Psoas muscle (tissue), 8 donors: Measurements from ENCODE around the gene MEG3. TPM values are rescaled to one million over a fixed set of nuclear protein-coding genes. Genes with fewer than 3 reads are reported as not detected.

Source experiments
- ATAC-seq, 4 donors: fragments of 200-7000 bp; cut with Tn5 transposase; one replicate each; pipeline ENCODE4 v1.9.1; 2020; ENCODE audit warnings: moderate library complexity in 3 of 4, mild to moderate bottlenecking in 2 of 4
- DNase-seq, 2 donors: peaks; one replicate each; pipeline ENCODE4 v3.0.0-alpha.2; 2020
- H3K27ac ChIP-seq: fragments of 200-600 bp; one replicate; pipeline ENCODE4 v1.8.0; 2022
- H3K27me3 ChIP-seq, 3 donors: fragments of 200-600 bp in 1 of 3; one replicate each; pipeline versions ENCODE4 v1.6.1 to v1.8.0; 2013 to 2022; ENCODE audit warnings: low read length in 2 of 3, mild to moderate bottlenecking in 2 of 3, moderate library complexity in 1 of 3; ENCODE audit not compliant: insufficient read depth in 3 of 3
- H3K36me3 ChIP-seq, 2 donors: fragments of 200-600 bp in 1 of 2; one replicate each; pipeline versions ENCODE4 v1.6.1 to v1.8.0; 2013 to 2022; ENCODE audit warnings: low read depth in 1 of 2, mild to moderate bottlenecking in 1 of 2, moderate library complexity in 1 of 2; ENCODE audit not compliant: insufficient read depth in 1 of 2
- H3K4me1 ChIP-seq: fragments of 200-600 bp; one replicate; pipeline ENCODE4 v1.8.0; 2022
- H3K4me3 ChIP-seq: fragments of 200-600 bp; one replicate; pipeline ENCODE4 v1.8.0; 2022; ENCODE audit warnings: mild to moderate bottlenecking
- H3K9me3 ChIP-seq: fragments of 200-600 bp; one replicate; pipeline ENCODE4 v1.8.0; 2022
- CTCF ChIP-seq: fragments of 200-600 bp; IDR thresholded peaks from one replicate; pipeline ENCODE4 v1.8.0; 2022; ENCODE audit warnings: antibody characterized with exemption
- WGBS, 3 donors: extraction: QIAGEN DNeasy Blood & Tissue Kit; methylation state at CpG; one replicate each; pipeline versions ENCODE4 v1.1.6 to v1.1.7; 2013; 5-methylcytosine and 5-hydroxymethylcytosine counted together
- intact Hi-C, 2 donors: fragments of 100-400 bp; cut with DNase I; formaldehyde crosslinking; loops; one replicate each; pipeline versions ENCODE4 v1.11.0 to v1.14.2; 2022
- polyA plus RNA-seq, 3 donors: library from polyadenylated mRNA; stranded (reverse); fragments of 200-250 nt; gene quantifications; one replicate each; pipeline ENCODE4 v1.2.3, GENCODE V29; 2013
- total RNA-seq, 4 donors: library from RNA; stranded (reverse); fragmentation: NEBNext Ultra II Directional in 2 of 4; extraction: Animal tissue kit (Norgen Biotek cat#: 25700) in 2 of 4; gene quantifications; one replicate each; pipeline versions ENCODE4 v1.2.1 to v1.2.4, GENCODE V29; 2021 to 2023
- donor health status: healthy with polysubstance abuse.
- donor health status: DM: no; HTN: no; CAD: no; lungs with moderate emphysema.
- donor health status: Bipolar disorder and iron deficiency.
- donor health status: healthy.
- donor health status: DM: yes; HTN: yes; CAD: no.
- donor health status: DM: no; HTN: no; CAD: no.
- donor health status: DM: no; HTN: no; CAD: no.
- donor health status: DM: yes; HTN: yes; CAD: no.

Gene MEG3
- total and polyA plus RNA-seq, 7 donors: 17.8 to 52.6 (median 24.9) TPM

GRCh38 chr14:100841066-100841760 is 15.3 kb downstream of the MEG3 start:
- intact Hi-C loops: no loop called here
- no peak overlapping the region for H3K4me3 ChIP-seq
- no peaks in the 10 kb centered on the region for H3K36me3 ChIP-seq
- H3K4me1 ChIP-seq: no peaks in the 10 kb centered on the region
- TF ChIP-seq CTCF: no peak
- 77 to 88% (median 79%) methylated on average over 21 of the region's 21 CpGs for WGBS, 3 donors
- H3K27me3 ChIP-seq: peaks cover 0 to 16% (median 0%) of the 10 kb centered on the region in 3 donors
- DNase-seq (peak in 1 of 2 donors; percentile 12), ATAC-seq (no peak)
- H3K27ac ChIP-seq: no peak overlapping the region
- no peaks in the 10 kb centered on the region for H3K9me3 ChIP-seq

GRCh38 chr14:100841761-100842403 is 16.0 kb downstream of the MEG3 start:
- Histone ChIP-seq H3K27me3 (peaks cover 0 to 16% (median 0%) of the 10 kb centered on the region in 3 donors), H3K27ac (no peak overlapping the region), H3K36me3 (no peaks in the 10 kb centered on the region), H3K9me3 (no peaks in the 10 kb centered on the region), H3K4me3 (no peak overlapping the region), H3K4me1 (no peaks in the 10 kb centered on the region)
- no peak for TF ChIP-seq CTCF
- no peak for ATAC-seq
- intact Hi-C loops: no loop called here
- DNase-seq: no peak
- WGBS, 3 donors: 72 to 74% (median 74%) methylated on average over 15 of the region's 15 CpGs

- WGBS, 3 donors: 41 to 57% (median 48%) methylated on average over 8 of the region's 8 CpGs
- peak in 1 of 2 donors; percentile 21 for DNase-seq
- no peak overlapping the region for H3K27ac ChIP-seq
- no peak overlapping the region for H3K4me3 ChIP-seq
- no peak for TF ChIP-seq CTCF
- intact Hi-C loops: no loop called here
- H3K27me3 ChIP-seq: peaks cover 0 to 16% (median 0%) of the 10 kb centered on the region in 3 donors
- no peaks in the 10 kb centered on the region for H3K4me1 ChIP-seq
- H3K9me3 ChIP-seq: no peaks in the 10 kb centered on the region
- no peaks in the 10 kb centered on the region for H3K36me3 ChIP-seq
- ATAC-seq: peak in 2 of 4 donors; percentile 34 to 60
These were observed 16.9 kb downstream of the MEG3 start for GRCh38 chr14:100842799-100843198.

DNA sequence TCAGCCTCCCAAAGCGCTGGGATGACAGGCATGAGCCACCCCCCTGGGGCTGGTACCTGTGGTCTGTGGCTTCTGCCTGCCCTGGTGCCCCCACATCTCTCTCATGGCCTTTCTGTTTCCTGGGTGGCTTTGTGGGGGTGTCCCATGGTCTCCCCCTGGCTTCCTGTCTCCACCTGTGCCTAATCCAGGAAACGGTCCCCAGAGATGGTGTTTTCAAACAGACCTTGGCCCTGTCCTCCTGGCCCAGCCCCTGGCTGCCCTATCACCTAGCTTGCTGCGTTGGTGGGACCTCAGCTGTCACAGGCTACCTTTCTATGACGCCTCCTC is 18.1 kb downstream of the MEG3 start:
- peaks cover 0 to 16% (median 0%) of the 10 kb centered on the region in 3 donors for H3K27me3 ChIP-seq
- H3K9me3 ChIP-seq: no peaks in the 10 kb centered on the region
- H3K27ac ChIP-seq: no peak overlapping the region
- no peak overlapping the region for H3K4me3 ChIP-seq
- intact Hi-C loops: no loop called here
- H3K4me1 ChIP-seq: no peaks in the 10 kb centered on the region
- WGBS, 3 donors: 86 to 89% (median 89%) methylated on average over 4 of the region's 4 CpGs
- DNase-seq (no peak), ATAC-seq (no peak)
- H3K36me3 ChIP-seq: no peaks in the 10 kb centered on the region
- no peak for TF ChIP-seq CTCF
